ENCODE results near the gene BATF2. TPM values are rescaled to one million over a fixed set of nuclear protein-coding genes. Genes with fewer than 3 reads are reported as not detected.

Gene BATF2
- total RNA-seq, 4 donors from 2014 or later: 5.0 to 12.0 (median 11.2) TPM

- H3K27ac ChIP-seq: peak overlapping the region in 3 of 4 donors; percentile 33 to 92 (median 89)
- no peak overlapping the region for H3K4me3 ChIP-seq
- H3K36me3 ChIP-seq: no peaks in the 10 kb centered on the region
- peak in 1 of 3 donors; percentile 65 for DNase-seq
- no peaks in the 10 kb centered on the region for H3K27me3 ChIP-seq
- H3K4me1 ChIP-seq: peaks cover 0 to 46% (median 2%) of the 10 kb centered on the region in 4 donors
- no peaks in the 10 kb centered on the region for H3K9me3 ChIP-seq
- no peak for TF ChIP-seq POLR2A (IDR thresholded peaks at IDR 0.05)
- TF ChIP-seq CTCF (IDR thresholded peaks at IDR 0.05): no peak
These were observed 2.7 kb upstream of the BATF2 start for GRCh38 chr11:64999478-64999877.

GRCh38 chr11:64998690-64999431 lies 2.1 kb upstream of the BATF2 start:
- H3K27ac ChIP-seq: peak overlapping the region in 3 of 4 donors; percentile 33 to 92 (median 89)
- DNase-seq: peak in 2 of 3 donors; percentile 79 to 81
- peaks cover 0 to 46% (median 2%) of the 10 kb centered on the region in 4 donors for H3K4me1 ChIP-seq
- H3K27me3 ChIP-seq: no peaks in the 10 kb centered on the region
- peak in 1 of 2 donors; percentile 64 for TF ChIP-seq POLR2A (IDR thresholded peaks at IDR 0.05)
- TF ChIP-seq CTCF (IDR thresholded peaks at IDR 0.05): no peak
- no peaks in the 10 kb centered on the region for H3K9me3 ChIP-seq
- no peaks in the 10 kb centered on the region for H3K36me3 ChIP-seq
- peak overlapping the region in 2 of 4 donors; percentile 15 to 17 for H3K4me3 ChIP-seq

GRCh38 chr11:64998141-64998540 lies 1.4 kb upstream of the BATF2 start:
- TF ChIP-seq CTCF (IDR thresholded peaks at IDR 0.05): no peak
- Histone ChIP-seq H3K27me3 (no peaks in the 10 kb centered on the region), H3K27ac (peak overlapping the region in 3 of 4 donors; percentile 33 to 92 (median 89)), H3K4me1 (peaks cover 0 to 46% (median 2%) of the 10 kb centered on the region in 4 donors), H3K36me3 (peaks cover 0 to 3% (median 0%) of the 10 kb centered on the region in 3 donors), H3K4me3 (peak overlapping the region in 1 of 4 donors; percentile 17), H3K9me3 (no peaks in the 10 kb centered on the region)
- DNase-seq: no peak

- no peaks in the 10 kb centered on the region for H3K27me3 ChIP-seq
- peaks cover 0 to 3% (median 0%) of the 10 kb centered on the region in 3 donors for H3K36me3 ChIP-seq
- no peaks in the 10 kb centered on the region for H3K9me3 ChIP-seq
- peaks cover 0 to 46% (median 2%) of the 10 kb centered on the region in 4 donors for H3K4me1 ChIP-seq
- no peak for DNase-seq
- TF ChIP-seq CTCF (IDR thresholded peaks at IDR 0.05) (no peak), POLR2A (IDR thresholded peaks at IDR 0.05) (no peak)
- peak overlapping the region; percentile 41 to 62 (median 52) for H3K4me3 ChIP-seq
- peak overlapping the region; percentile 73 to 88 (median 83) for H3K27ac ChIP-seq
These were observed 453 bp downstream of the BATF2 start for GRCh38 chr11:64996327-64996709.

GRCh38 chr11:64994318-64994717 lies 2.5 kb downstream of the BATF2 start:
- H3K36me3 ChIP-seq: peaks cover 0 to 3% (median 0%) of the 10 kb centered on the region in 3 donors
- no peak for DNase-seq
- no peaks in the 10 kb centered on the region for H3K9me3 ChIP-seq
- no peak overlapping the region for H3K4me3 ChIP-seq
- no peak for TF ChIP-seq POLR2A (IDR thresholded peaks at IDR 0.05)
- no peak for TF ChIP-seq CTCF (IDR thresholded peaks at IDR 0.05)
- peaks cover 0 to 50% (median 13%) of the 10 kb centered on the region in 4 donors for H3K4me1 ChIP-seq
- no peaks in the 10 kb centered on the region for H3K27me3 ChIP-seq
- no peak overlapping the region for H3K27ac ChIP-seq

All from Peyer's patch (tissue), 4 donors.